Neural progenitor cell (in vitro differentiated cells): Measurements from ENCODE around the gene ZNF451. TPM values are rescaled to one million over a fixed set of nuclear protein-coding genes. Genes with fewer than 3 reads are reported as not detected.

Source experiments
- DNase-seq: peaks from one replicate; pipeline ENCODE4 v3.0.0-alpha.2; 2016; ENCODE audit warnings: low spot score
- H2AFZ ChIP-seq: fragments of 200-600 bp; sonication (generic); replicated peaks from 2 replicates; pipeline ENCODE4 v1.6.1; 2016; ENCODE audit warnings: antibody characterized with exemption
- H3F3A ChIP-seq: fragments of 200-600 bp; sonication (generic); 2 replicates; pipeline ENCODE4 v1.6.1; 2016; ENCODE audit warnings: antibody characterized with exemption, low read depth
- H3K27ac ChIP-seq: fragments of 200-600 bp; sonication (generic); 2 replicates; pipeline ENCODE4 v1.5.1; 2016; ENCODE audit warnings: mild to moderate bottlenecking
- H3K27me3 ChIP-seq: fragments of 200-600 bp; sonication (generic); 2 replicates; pipeline ENCODE4 v1.6.1; 2016; ENCODE audit warnings: mild to moderate bottlenecking, moderate library complexity
- H3K36me3 ChIP-seq: fragments of 200-600 bp; sonication (generic); 2 replicates; pipeline ENCODE4 v1.5.1; 2016
- H3K4me1 ChIP-seq: fragments of 200-600 bp; sonication (generic); 2 replicates; pipeline ENCODE4 v1.6.1; 2016; ENCODE audit warnings: mixed run types
- H3K4me2 ChIP-seq: fragments of 200-600 bp; sonication (generic); 2 replicates; pipeline ENCODE4 v1.6.1; 2016
- H3K4me3 ChIP-seq: fragments of 200-600 bp; sonication (generic); 2 replicates; pipeline ENCODE4 v1.5.1; 2016
- H3K79me2 ChIP-seq: fragments of 200-600 bp; sonication (generic); 2 replicates; pipeline ENCODE4 v1.6.1; 2016; ENCODE audit warnings: low read depth
- H3K9ac ChIP-seq: fragments of 200-600 bp; sonication (generic); 2 replicates; pipeline ENCODE4 v1.6.1; 2016
- H3K9me3 ChIP-seq: fragments of 200-600 bp; sonication (generic); 2 replicates; pipeline ENCODE4 v1.5.1; 2016; ENCODE audit warnings: low read depth
- H4K20me1 ChIP-seq: fragments of 200-600 bp; sonication (generic); 2 replicates; pipeline ENCODE4 v1.6.1; 2016; ENCODE audit warnings: low read depth
- H3K27ac Mint-ChIP-seq: 3 replicates; pipeline ENCODE4 v1.8.0; 2021; ENCODE audit warnings: mixed read lengths
- H3K27me3 Mint-ChIP-seq: 2 replicates; pipeline ENCODE4 v1.8.0; 2022; ENCODE audit warnings: low read depth, mild to moderate bottlenecking, inconsistent platforms, moderate library complexity, mixed read lengths; ENCODE audit not compliant: insufficient read depth
- H3K36me3 Mint-ChIP-seq: 3 replicates; pipeline ENCODE4 v1.8.0; 2021; ENCODE audit warnings: mixed read lengths
- H3K4me1 Mint-ChIP-seq: 3 replicates; pipeline ENCODE4 v1.8.0; 2021; ENCODE audit warnings: mixed read lengths
- H3K4me3 Mint-ChIP-seq: 3 replicates; pipeline ENCODE4 v1.8.0; 2021; ENCODE audit warnings: mild to moderate bottlenecking, moderate library complexity, mixed read lengths
- H3K9me3 Mint-ChIP-seq: 3 replicates; pipeline ENCODE4 v1.8.0; 2020; ENCODE audit warnings: mixed read lengths
- EZH2 ChIP-seq: fragments of 200-600 bp; sonication (generic); IDR thresholded peaks from 2 replicates; pipeline ENCODE4 v1.6.1; 2017; ENCODE audit warnings: antibody characterized with exemption, mild to moderate bottlenecking, moderate library complexity
- EZH2phosphoT487 ChIP-seq: fragments of 200-600 bp; sonication (generic); IDR thresholded peaks from 2 replicates; pipeline ENCODE4 v1.6.1; 2017; ENCODE audit warnings: antibody characterized with exemption
- total RNA-seq: library from RNA; depleted of rRNA; stranded (reverse); fragments of >200 nt; gene quantifications from 2 replicates; pipeline ENCODE4 v1.2.3, GENCODE V29; 2015; ENCODE audit warnings: low replicate concordance
- TF ChIP-seq, protein P1 (sequence below): fragments of 200-600 bp; sonication (generic); IDR thresholded peaks from 2 replicates; pipeline ENCODE4 v1.5.1; 2017; ENCODE audit warnings: antibody characterized with exemption, mild to moderate bottlenecking

The ZNF451 gene
- total RNA-seq, 1 donor from 2014 or later = 126 TPM

DNA sequence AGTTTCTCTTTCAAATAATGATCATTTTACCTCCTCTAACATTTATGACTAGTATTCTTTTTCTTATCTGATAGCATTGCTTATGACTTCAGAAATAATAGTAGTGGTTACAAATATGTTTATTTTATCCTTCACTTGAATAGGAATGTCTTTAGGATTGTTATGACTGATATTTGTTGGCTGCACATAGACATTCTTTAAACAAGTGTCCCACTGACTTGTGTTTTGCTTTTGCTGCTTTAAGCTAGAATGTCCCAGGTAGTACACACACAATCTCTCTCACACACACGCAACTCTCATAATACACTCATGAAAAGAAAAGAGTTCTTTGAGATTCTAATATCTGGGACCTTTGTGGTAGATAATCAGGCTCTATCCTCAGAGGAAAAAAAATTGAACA lies 21.9 kb upstream of the ZNF451 start:
- Mint-ChIP-seq H3K4me3 (no peak overlapping the region), H3K27me3 (no peaks in the 10 kb centered on the region), H3K4me1 (peaks cover 3% of the 10 kb centered on the region), H3K36me3 (peaks cover 3% of the 10 kb centered on the region), H3K9me3 (no peaks in the 10 kb centered on the region), H3K27ac (no peak overlapping the region)
- Histone ChIP-seq H3K4me2 (no peak overlapping the region), H3K4me3 (no peak overlapping the region), H2AFZ (no peak overlapping the region), H3K79me2 (no peaks in the 10 kb centered on the region), H3K36me3 (no peaks in the 10 kb centered on the region), H3K27me3 (no peaks in the 10 kb centered on the region), H3K9ac (no peak overlapping the region), H3K9me3 (no peaks in the 10 kb centered on the region), H3K4me1 (peaks cover 27% of the 10 kb centered on the region), H3K27ac (no peak overlapping the region), H3F3A (peaks cover 30% of the 10 kb centered on the region), H4K20me1 (no peaks in the 10 kb centered on the region)
- no peak for DNase-seq
- TF ChIP-seq, protein P1, sequence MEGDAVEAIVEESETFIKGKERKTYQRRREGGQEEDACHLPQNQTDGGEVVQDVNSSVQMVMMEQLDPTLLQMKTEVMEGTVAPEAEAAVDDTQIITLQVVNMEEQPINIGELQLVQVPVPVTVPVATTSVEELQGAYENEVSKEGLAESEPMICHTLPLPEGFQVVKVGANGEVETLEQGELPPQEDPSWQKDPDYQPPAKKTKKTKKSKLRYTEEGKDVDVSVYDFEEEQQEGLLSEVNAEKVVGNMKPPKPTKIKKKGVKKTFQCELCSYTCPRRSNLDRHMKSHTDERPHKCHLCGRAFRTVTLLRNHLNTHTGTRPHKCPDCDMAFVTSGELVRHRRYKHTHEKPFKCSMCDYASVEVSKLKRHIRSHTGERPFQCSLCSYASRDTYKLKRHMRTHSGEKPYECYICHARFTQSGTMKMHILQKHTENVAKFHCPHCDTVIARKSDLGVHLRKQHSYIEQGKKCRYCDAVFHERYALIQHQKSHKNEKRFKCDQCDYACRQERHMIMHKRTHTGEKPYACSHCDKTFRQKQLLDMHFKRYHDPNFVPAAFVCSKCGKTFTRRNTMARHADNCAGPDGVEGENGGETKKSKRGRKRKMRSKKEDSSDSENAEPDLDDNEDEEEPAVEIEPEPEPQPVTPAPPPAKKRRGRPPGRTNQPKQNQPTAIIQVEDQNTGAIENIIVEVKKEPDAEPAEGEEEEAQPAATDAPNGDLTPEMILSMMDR = no peak
- TF ChIP-seq EZH2 (no peak), EZH2phosphoT487 (no peak)

DNA sequence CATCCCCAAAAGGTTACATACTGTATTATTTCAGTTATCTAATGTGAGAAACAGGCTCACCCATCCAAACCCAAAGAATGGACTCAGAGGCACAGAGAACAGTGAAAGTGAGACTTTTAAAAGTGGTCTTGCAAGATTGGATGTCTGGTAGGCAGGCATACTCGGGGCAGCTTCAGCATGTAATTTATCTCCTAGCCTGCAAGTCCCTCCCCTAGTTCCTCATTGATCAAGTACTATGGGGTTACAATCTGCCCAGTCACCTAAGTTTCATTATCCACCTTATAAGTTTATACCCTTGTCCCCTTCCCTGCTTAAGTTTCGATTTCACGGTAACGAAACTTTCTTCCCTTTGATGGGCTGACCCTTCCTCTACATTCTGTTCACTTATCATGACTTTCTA lies 20.8 kb upstream of the ZNF451 start:
- Histone ChIP-seq H3K4me1 (peaks cover 27% of the 10 kb centered on the region), H4K20me1 (no peaks in the 10 kb centered on the region), H3K36me3 (no peaks in the 10 kb centered on the region), H2AFZ (no peak overlapping the region), H3K4me2 (peak overlapping the region; percentile 21), H3K27ac (no peak overlapping the region), H3K4me3 (no peak overlapping the region), H3K9ac (no peak overlapping the region), H3F3A (peaks cover 29% of the 10 kb centered on the region), H3K27me3 (no peaks in the 10 kb centered on the region), H3K79me2 (no peaks in the 10 kb centered on the region), H3K9me3 (no peaks in the 10 kb centered on the region)
- peaks cover 3% of the 10 kb centered on the region for H3K4me1 Mint-ChIP-seq
- no peak for DNase-seq
- H3K9me3 Mint-ChIP-seq = no peaks in the 10 kb centered on the region
- TF ChIP-seq EZH2 = no peak
- TF ChIP-seq EZH2phosphoT487 = no peak
- TF ChIP-seq, protein P1 = no peak
- no peak overlapping the region for H3K4me3 Mint-ChIP-seq
- H3K27me3 Mint-ChIP-seq = no peaks in the 10 kb centered on the region
- peaks cover 7% of the 10 kb centered on the region for H3K36me3 Mint-ChIP-seq
- H3K27ac Mint-ChIP-seq = no peak overlapping the region

DNA sequence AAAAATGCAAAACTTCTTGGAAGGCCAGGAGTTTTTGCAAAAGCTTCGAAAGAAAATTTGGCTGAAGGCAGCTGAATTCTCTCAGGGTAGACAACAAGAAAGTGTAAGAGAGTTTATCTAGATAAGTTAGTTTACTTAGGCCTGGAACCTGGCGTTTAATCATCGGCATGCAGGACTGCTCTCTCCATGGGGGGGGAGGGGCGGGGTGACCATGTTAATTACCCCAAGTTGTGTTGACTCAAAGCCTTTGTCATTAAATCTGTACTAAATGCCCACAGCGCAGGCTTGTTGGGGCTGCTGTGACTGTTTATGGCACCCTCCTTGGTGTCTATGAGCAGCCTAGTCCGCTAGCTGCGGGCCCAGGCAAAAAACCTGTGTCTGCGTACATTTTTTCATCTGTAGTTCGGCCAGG lies 20.1 kb upstream of the ZNF451 start:
- H3K4me3 Mint-ChIP-seq = no peak overlapping the region
- no peak overlapping the region for H3K27ac Mint-ChIP-seq
- H3K9me3 Mint-ChIP-seq = no peaks in the 10 kb centered on the region

More for the DNA sequence above, 20.1 kb upstream of the ZNF451 start:
- Histone ChIP-seq H3K9me3 (no peaks in the 10 kb centered on the region), H3K36me3 (no peaks in the 10 kb centered on the region), H2AFZ (no peak overlapping the region), H3K79me2 (no peaks in the 10 kb centered on the region), H4K20me1 (no peaks in the 10 kb centered on the region), H3K27me3 (no peaks in the 10 kb centered on the region), H3F3A (peaks cover 24% of the 10 kb centered on the region), H3K27ac (no peak overlapping the region), H3K4me3 (no peak overlapping the region), H3K4me1 (peaks cover 27% of the 10 kb centered on the region), H3K9ac (no peak overlapping the region), H3K4me2 (peak overlapping the region; percentile 21)
- no peak for TF ChIP-seq EZH2
- TF ChIP-seq, protein P1 = no peak
- no peaks in the 10 kb centered on the region for H3K27me3 Mint-ChIP-seq
- H3K36me3 Mint-ChIP-seq = peaks cover 7% of the 10 kb centered on the region
- peak; percentile 19 for DNase-seq
- peaks cover 3% of the 10 kb centered on the region for H3K4me1 Mint-ChIP-seq
